CD4-positive, alpha-beta T cell treated with Interleukin-2 at 100 ng/mL for 4 hours (primary cell): ENCODE results near the gene PALM.

ENCODE experiments used
- DNase-seq: peaks from one replicate; pipeline ENCODE4 v3.0.0-alpha.2; 2020; ENCODE audit warnings: low spot score

PALM gene

GRCh38 chr19:782878-783668, 74.3 kb downstream of the PALM start:
- DNase-seq = no peak

- no peak for DNase-seq
Observed at GRCh38 chr19:784541-784940, 75.8 kb downstream of the PALM start.

- DNase-seq = no peak
Observed at GRCh38 chr19:787536-787935, 78.8 kb downstream of the PALM start.

GRCh38 chr19:788686-788982, 79.9 kb downstream of the PALM start:
- DNase-seq = no peak

- no peak for DNase-seq
Observed at GRCh38 chr19:788983-789700, 80.4 kb downstream of the PALM start.

GRCh38 chr19:789701-790060, 80.9 kb downstream of the PALM start:
- no peak for DNase-seq

GRCh38 chr19:791007-791566, 82.4 kb downstream of the PALM start:
- DNase-seq = no peak

GRCh38 chr19:791567-792305, 83.0 kb downstream of the PALM start:
- DNase-seq = no peak

GRCh38 chr19:792306-792885, 83.7 kb downstream of the PALM start:
- no peak for DNase-seq

GRCh38 chr19:793806-794205, 85.1 kb downstream of the PALM start:
- DNase-seq = no peak

- DNase-seq = no peak
Observed at GRCh38 chr19:795073-795611, 86.4 kb downstream of the PALM start.

GRCh38 chr19:795691-796581, 87.2 kb downstream of the PALM start:
- DNase-seq = no peak

GRCh38 chr19:796692-797527, 88.2 kb downstream of the PALM start, which contains the start of gene PTBP1:
Gene PTBP1, plus strand, starts transcription at chr19:797452. Its CDS starts 46 bp downstream, at chr19:797498.
- peak; percentile 100 for DNase-seq
